Effector memory CD8-positive, alpha-beta T cell (primary cell): ENCODE data around the gene NAT8.
"Not testable (repeated sequence)": the region's sequence is repeated elsewhere in the genome, so short reads cannot be mapped to it uniquely, and the experiment has no call there.

Experiments
- ATAC-seq: fragments of 150-1000 bp; cut with Tn5 transposase; replicated peaks from 2 replicates; pipeline ENCODE4 v1.10.0; 2021; ENCODE audit warnings: mild to moderate bottlenecking, moderate library complexity
- DNase-seq, 3 experiments: peaks; one replicate each; pipeline ENCODE4 v3.0.0; 2021
- H3K27ac Mint-ChIP-seq, 2 donors: one replicate each; pipeline ENCODE4 v1.8.0; 2022; ENCODE audit warnings: mild to moderate bottlenecking in 2 of 2, mixed read lengths in 2 of 2, moderate library complexity in 2 of 2
- H3K27me3 Mint-ChIP-seq, 2 donors: one replicate each; pipeline ENCODE4 v1.8.0; 2022; ENCODE audit warnings: mixed read lengths in 2 of 2
- H3K36me3 Mint-ChIP-seq: one replicate; pipeline ENCODE4 v1.8.0; 2022; ENCODE audit warnings: mild to moderate bottlenecking, moderate library complexity, mixed read lengths; ENCODE audit not compliant: insufficient read depth
- H3K4me1 Mint-ChIP-seq, 2 donors: one replicate each; pipeline ENCODE4 v1.8.0; 2022; ENCODE audit warnings: low read depth in 2 of 2, mixed read lengths in 2 of 2
- H3K4me3 Mint-ChIP-seq, 2 donors: one replicate each; pipeline ENCODE4 v1.8.0; 2022; ENCODE audit warnings: mild to moderate bottlenecking in 2 of 2, mixed read lengths in 2 of 2, moderate library complexity in 2 of 2
- H3K9me3 Mint-ChIP-seq, 2 donors: one replicate each; pipeline ENCODE4 v1.8.0; 2022; ENCODE audit warnings: mixed read lengths in 2 of 2
- total RNA-seq, 9 experiments: gene quantifications; one replicate each; lab custom pipeline; 2026; lab: John Stamatoyannopoulos, UW

Gene NAT8, protein sequence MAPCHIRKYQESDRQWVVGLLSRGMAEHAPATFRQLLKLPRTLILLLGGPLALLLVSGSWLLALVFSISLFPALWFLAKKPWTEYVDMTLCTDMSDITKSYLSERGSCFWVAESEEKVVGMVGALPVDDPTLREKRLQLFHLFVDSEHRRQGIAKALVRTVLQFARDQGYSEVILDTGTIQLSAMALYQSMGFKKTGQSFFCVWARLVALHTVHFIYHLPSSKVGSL
- 0 reads per million in 9 experiments for total RNA-seq

DNA sequence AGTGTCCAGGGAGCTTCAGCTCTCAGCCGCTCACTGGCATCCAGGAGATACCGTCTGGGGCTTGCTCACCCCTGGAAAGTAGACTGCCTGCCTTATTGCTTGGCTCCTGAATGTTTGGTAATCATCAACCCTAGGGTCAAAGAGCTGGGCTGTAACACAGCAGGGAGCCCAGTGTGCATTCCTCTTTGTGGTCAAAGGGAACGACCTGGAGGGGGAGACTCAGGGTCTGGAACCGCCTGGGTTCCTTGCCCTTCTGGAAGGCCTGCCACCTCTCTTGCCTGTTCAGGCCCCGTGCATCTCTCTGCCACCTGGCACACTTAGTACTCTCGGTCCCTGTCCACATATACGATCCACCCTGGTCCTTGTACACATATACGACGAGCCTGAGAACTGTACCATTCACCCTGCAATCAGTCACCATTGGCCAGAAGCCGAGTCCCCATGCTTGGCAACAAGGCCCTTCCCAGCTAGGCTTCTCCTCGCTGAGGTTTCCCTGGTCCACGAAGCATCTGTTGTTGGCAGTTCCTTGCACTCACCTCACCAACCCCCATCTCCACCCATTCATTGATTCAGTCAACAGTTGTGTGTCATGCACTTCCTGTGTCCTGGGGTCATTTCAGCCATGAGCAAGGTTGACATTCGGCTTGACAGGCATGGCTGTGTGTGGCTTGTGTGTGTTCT lies at the start of gene NAT8:
TSS of gene NAT8 (minus strand) at position 85 of the 681 bp plus-strand sequence. CDS start 794 bp downstream, outside the sequence.
- H3K36me3 Mint-ChIP-seq: peaks cover 3% of the 10 kb centered on the region
- H3K27ac Mint-ChIP-seq: no peak within 1 kb of the TSS
- no peak within 1 kb of the TSS for H3K4me3 Mint-ChIP-seq
- no peaks in the 10 kb centered on the region for H3K4me1 Mint-ChIP-seq
- peaks cover 37 to 77% of the 10 kb centered on the region in 2 donors for H3K27me3 Mint-ChIP-seq
- no peak for DNase-seq
- ATAC-seq: no peak
- no peaks in the 10 kb centered on the region for H3K9me3 Mint-ChIP-seq

DNA sequence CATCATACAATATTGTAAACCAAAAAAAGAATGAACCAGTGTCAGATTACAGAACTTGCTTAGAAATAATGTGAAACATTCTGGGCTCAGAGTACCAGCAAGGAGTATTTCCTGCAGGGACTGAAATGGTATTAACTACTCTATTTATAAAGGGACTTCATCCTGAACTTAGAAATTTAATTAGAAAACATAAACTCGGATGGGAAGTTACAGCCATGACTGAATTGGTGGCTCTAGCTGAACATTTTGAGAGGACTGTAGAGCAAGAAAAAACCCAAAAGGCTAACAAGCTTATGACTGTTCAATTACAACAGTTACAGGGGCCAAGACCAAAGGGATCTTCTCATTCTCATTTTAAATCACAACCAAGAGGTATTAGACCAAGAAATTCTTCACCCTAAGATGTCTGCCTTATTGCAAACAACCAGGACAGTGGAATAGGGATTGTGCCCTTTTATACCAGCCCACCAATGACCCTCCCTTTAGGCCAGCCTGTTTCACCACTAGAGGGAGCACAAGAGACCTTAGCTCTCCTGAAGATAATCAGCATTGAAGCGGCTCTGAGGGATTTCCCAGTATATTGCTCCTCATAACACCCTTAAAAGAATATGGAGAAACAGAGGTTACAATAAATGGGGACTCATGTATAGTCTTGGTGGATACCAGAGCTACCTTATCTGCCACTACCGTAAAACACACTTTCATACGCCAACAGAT lies 48.3 kb upstream of the NAT8 start:
- H3K36me3 Mint-ChIP-seq, H3K4me1 Mint-ChIP-seq, H3K27ac Mint-ChIP-seq, H3K4me3 Mint-ChIP-seq, H3K9me3 Mint-ChIP-seq: not testable (repeated sequence)
- peaks cover 0 to 16% of the 10 kb centered on the region in 2 donors for H3K27me3 Mint-ChIP-seq
- peak; percentile 74 for ATAC-seq
- peak; percentile 5 to 17 (median 11) for DNase-seq

DNA sequence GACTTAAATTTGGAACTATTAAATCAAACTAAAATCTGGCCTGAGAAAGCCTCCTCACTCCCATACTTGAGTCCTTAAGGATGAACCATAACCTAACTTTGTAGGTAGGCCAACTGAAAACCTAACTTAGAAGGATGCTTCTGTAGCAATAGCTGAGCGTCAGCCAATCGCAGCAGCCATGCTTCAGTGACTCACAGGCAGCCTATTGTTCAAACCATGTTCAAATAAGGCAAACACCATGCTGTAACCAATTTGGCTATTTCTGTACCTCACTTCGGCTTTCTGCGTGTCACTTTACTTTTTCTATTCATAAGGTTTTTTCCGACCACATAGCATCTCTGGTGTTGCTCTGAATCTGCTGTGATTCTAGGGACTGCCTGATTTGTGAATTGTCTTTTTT lies 46.3 kb upstream of the NAT8 start:
- H3K36me3 Mint-ChIP-seq, DNase-seq, ATAC-seq, H3K4me3 Mint-ChIP-seq, H3K27ac Mint-ChIP-seq, H3K4me1 Mint-ChIP-seq, H3K9me3 Mint-ChIP-seq: not testable (repeated sequence)
- H3K27me3 Mint-ChIP-seq: peaks cover 0 to 24% of the 10 kb centered on the region in 2 donors

DNA sequence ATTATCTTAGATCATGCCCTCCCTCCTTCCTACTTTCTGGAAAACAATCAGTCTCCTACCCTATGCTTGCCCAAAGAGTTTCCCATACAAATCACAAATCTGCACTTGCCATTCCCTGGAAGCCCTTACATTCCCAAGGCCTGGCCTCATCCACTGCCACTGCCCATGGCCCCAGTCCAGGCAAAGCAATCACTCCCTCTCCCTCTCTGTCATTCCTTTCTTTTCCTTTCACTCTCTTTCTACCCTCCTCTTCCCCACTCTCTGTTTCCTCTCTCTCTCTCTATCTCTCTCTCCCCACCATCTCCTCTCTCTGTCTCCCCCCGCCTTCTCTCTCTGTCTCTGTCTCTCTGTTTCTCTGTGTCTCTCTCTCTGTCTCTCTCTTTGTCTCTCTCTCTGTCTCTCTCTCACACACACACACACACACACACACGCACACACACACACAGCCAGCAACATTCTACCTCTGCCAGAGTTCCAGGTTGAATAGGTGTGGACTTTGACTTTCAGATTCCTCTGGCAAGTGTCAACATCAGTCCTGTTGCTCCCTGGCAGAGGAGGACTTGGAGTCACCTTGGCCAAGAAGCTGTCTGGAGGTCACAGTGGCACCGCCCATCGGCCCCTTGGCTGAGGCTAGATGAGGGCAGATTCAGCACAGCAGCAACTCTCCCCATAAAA lies 43.7 kb upstream of the NAT8 start:
- ATAC-seq (no peak), DNase-seq (no peak)
- Mint-ChIP-seq H3K4me3 (no peak overlapping the region), H3K9me3 (peaks cover 0 to 3% of the 10 kb centered on the region in 2 donors), H3K4me1 (no peaks in the 10 kb centered on the region), H3K27me3 (peaks cover 0 to 41% of the 10 kb centered on the region in 2 donors), H3K27ac (no peak overlapping the region), H3K36me3 (peaks cover 2% of the 10 kb centered on the region)

DNA sequence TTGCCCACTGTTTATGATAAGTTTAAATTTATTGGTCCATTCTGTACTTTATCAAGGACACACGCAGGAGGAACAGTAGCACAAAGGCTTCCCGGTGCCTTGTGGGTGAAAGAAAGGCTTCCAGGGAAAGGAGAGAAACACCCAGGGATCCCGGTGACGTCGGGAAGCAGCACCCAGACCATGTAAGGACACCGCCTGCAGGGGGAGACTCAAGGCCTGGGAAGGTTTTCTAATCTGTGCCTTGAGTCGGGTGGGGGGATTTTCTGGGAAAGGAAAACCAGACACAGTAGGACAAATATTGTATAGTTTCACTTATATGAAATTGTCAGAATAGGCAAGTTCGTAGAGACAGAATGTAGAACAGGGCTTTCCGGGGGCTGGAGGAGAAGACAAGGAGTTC lies 42.7 kb upstream of the NAT8 start:
- DNase-seq, ATAC-seq, H3K4me3 Mint-ChIP-seq, H3K27ac Mint-ChIP-seq, H3K36me3 Mint-ChIP-seq, H3K9me3 Mint-ChIP-seq, H3K4me1 Mint-ChIP-seq: not testable (repeated sequence)
- H3K27me3 Mint-ChIP-seq: peaks cover 0 to 45% of the 10 kb centered on the region in 2 donors

DNA sequence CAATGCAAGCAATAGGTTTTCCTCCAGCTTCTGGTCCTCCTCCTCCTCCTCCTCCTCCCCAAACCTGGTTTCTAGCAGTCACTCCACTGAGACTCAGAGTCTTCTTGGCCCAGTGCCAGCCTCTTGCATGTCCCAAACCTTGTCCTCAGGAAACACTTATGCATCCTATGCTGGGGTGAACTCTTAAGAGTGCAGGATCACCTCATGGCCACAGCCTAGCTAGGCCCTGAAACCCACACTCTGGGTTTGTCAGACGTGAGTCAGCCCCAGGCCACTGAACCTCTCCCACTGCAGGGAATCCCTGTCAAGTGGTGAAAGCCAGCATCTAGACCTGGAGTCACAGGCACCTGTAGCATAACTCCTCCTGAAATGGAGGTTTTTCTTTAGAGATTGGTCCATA lies 42.1 kb upstream of the NAT8 start:
- H3K27ac Mint-ChIP-seq, H3K4me1 Mint-ChIP-seq, H3K36me3 Mint-ChIP-seq, H3K9me3 Mint-ChIP-seq, H3K4me3 Mint-ChIP-seq, DNase-seq, ATAC-seq: not testable (repeated sequence)
- H3K27me3 Mint-ChIP-seq: peaks cover 0 to 45% of the 10 kb centered on the region in 2 donors

DNA sequence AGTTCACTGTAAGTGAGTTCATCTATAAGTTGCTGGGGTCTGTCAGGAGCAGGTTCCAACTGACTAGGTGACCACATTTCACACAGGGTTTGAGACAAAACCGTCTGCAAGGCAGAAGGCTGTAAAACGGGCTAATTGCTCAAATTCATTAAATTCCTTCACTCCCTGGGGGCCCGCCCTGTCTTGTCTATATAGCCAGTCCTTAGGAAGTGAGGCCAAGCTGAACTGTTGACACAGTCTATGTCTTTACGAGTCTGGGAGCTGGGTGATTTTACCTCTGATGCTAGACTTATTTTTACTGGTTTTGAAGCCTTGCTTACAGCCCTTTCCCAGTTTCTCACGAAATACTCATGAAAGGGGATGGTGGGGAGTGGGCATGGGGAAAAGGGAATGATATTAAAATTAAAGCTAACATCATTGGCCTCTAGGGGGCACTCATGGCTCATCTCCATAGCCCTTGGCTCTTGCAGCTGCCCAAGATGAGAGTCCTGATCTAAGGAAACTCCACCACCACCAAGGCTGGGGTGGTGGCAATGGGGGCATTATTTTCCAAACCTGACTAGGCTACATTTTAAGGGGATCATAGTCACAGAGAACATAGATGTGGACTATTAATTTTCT lies 37.8 kb upstream of the NAT8 start:
- ATAC-seq, H3K9me3 Mint-ChIP-seq, H3K27ac Mint-ChIP-seq, DNase-seq, H3K4me1 Mint-ChIP-seq, H3K4me3 Mint-ChIP-seq, H3K36me3 Mint-ChIP-seq: not testable (repeated sequence)
- peaks cover 11 to 36% of the 10 kb centered on the region in 2 donors for H3K27me3 Mint-ChIP-seq

DNA sequence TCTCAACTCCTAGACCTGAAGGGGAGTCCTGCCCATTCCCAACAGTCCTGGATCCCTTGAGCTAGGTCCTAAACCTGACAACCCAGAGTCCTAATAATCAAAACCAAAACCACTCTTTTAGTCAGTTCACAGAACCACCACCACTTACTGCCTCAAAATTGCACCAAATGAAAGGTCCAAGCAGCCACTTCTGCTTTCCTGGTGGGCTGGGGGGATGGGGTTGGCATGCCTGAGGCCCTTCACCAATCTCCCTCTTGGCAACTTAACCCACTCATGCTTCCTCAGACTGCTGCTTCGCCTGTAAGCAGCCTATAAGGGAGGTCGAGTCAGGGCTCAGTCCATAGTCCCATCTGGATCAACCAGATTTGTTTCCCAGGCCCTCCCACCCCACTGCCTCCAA lies 37.0 kb upstream of the NAT8 start:
- H3K27me3 Mint-ChIP-seq: peaks cover 11 to 32% of the 10 kb centered on the region in 2 donors
- DNase-seq, H3K27ac Mint-ChIP-seq, H3K4me3 Mint-ChIP-seq, H3K9me3 Mint-ChIP-seq, H3K4me1 Mint-ChIP-seq, H3K36me3 Mint-ChIP-seq, ATAC-seq: not testable (repeated sequence)

DNA sequence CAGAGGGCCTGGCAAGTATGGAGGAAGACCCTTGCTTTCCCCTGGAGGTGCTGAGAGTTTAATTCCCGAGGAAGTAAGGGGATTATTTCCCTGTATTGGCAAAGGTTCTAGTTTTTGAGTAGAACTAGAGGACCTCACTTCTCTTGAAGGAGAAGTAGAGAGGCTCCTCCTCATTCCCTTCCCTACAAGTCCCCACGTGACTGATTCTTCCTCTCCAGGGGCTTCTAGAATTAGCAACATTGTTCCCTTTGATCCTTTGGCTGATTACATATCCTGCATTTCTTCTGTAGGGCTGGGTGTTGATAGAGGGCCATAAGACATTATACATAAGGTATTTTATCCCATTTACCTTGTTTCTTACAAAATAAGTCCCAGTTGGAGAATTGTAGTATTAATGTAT lies 35.8 kb upstream of the NAT8 start:
- H3K27me3 Mint-ChIP-seq: peaks cover 11 to 32% of the 10 kb centered on the region in 2 donors
- not testable (repeated sequence) for ATAC-seq, DNase-seq

DNA sequence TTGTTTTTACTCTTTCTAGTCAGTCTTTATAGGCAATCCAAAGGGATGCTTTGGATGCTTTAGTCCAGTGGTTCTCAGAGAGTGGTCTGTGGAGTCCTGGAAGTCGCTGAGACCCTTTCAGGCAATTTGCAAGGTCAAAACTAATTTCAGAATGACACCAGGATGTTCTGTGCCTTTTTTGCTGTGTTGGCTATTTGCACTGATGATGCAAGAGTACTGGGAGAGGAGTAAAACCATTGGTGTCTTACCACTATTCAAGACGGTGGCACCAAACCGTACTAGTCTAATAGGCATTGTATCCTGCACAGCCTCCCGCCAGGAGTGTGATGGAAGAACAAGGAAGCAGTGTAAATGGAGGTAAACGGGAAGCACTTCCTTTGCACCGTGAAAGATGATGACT lies 34.0 kb upstream of the NAT8 start:
- H3K27me3 Mint-ChIP-seq: peaks cover 11 to 26% of the 10 kb centered on the region in 2 donors
- H3K36me3 Mint-ChIP-seq, H3K9me3 Mint-ChIP-seq, H3K27ac Mint-ChIP-seq, H3K4me3 Mint-ChIP-seq, DNase-seq, ATAC-seq, H3K4me1 Mint-ChIP-seq: not testable (repeated sequence)

More for the DNA sequence above, 35.8 kb upstream of the NAT8 start:
- not testable (repeated sequence) for H3K4me3 Mint-ChIP-seq, H3K9me3 Mint-ChIP-seq, H3K4me1 Mint-ChIP-seq, H3K27ac Mint-ChIP-seq, H3K36me3 Mint-ChIP-seq

DNA sequence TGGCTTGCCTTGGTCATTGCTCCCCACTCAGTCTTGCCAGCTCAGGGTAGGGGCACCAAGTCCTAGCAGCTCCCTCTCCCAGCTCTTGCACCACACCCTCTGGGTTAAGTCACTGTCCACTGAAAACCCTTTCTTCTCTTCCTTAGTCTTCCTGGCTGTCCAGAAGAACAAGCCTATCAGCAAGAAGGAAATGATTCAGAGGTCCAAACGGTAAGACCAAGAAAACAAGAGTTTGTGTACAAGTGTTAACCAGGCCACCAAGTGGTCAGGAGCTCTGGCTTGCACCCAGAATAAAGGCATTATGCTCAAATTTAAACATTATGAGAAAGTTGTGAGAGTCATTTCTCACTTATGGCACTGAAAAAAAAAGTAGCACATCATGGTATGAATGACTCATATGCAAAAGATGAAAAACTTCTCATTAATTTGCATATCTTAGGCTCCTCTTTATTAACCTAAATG lies 32.5 kb upstream of the NAT8 start:
- H3K4me1 Mint-ChIP-seq, H3K4me3 Mint-ChIP-seq, H3K9me3 Mint-ChIP-seq, DNase-seq, H3K36me3 Mint-ChIP-seq, H3K27ac Mint-ChIP-seq, ATAC-seq: not testable (repeated sequence)
- H3K27me3 Mint-ChIP-seq: peaks cover 15 to 28% of the 10 kb centered on the region in 2 donors

DNA sequence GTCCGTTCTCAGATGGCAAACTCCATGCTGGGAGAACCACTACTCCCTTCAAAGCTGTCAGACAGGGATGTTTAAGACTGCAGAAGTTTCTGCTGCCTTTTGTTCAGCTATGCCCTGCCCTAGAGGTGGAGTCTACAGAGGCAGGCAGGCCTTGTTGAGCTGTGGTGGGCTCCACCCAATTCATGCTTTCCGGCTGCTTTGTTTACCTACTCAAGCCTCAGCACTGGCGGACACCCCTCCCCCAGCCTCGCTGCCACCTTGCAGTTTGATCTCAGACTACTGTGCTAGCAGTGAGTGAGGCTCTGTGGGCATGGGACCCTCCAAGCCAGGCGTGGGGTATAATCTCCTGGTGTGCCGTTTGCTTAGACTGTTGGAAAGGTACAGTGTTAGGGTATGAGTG lies 27.8 kb upstream of the NAT8 start:
- H3K36me3 Mint-ChIP-seq, H3K4me3 Mint-ChIP-seq, H3K27ac Mint-ChIP-seq, ATAC-seq, DNase-seq, H3K9me3 Mint-ChIP-seq, H3K4me1 Mint-ChIP-seq: not testable (repeated sequence)
- H3K27me3 Mint-ChIP-seq: peaks cover 33 to 53% of the 10 kb centered on the region in 2 donors

DNA sequence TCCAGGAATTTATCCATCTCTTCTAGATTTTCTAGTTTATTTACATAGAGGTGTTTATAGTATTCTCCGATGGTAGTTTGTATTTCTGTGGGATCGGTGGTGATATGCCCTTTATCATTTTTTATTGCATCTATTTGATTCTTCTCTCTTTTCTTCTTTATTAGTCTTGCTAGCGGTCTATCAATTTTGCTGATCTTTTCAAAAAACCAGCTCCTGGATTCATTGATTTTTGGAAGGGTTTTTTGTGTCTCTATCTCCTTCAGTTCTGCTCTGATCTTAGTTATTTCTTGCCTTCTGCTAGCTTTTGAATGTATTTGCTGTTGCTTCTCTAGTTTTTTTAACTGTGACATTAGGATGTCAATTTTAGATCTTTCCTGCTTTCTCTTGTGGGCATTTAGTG lies 25.0 kb upstream of the NAT8 start:
- H3K4me1 Mint-ChIP-seq, H3K36me3 Mint-ChIP-seq, H3K4me3 Mint-ChIP-seq, DNase-seq, H3K9me3 Mint-ChIP-seq, H3K27ac Mint-ChIP-seq, ATAC-seq: not testable (repeated sequence)
- peaks cover 43 to 59% of the 10 kb centered on the region in 2 donors for H3K27me3 Mint-ChIP-seq
